HL-60 (cell line): ENCODE measurements around the gene RTL9.

Experiments used
- DNase-seq, 2 experiments: peaks; one replicate each; pipeline ENCODE4 v3.0.0-alpha.2; 2010 to 2020; ENCODE audit warnings: low read depth in 1 of 2, low spot score in 1 of 2
- H3K27ac ChIP-seq: fragments of 250-450 bp; sonication (Bioruptor Pico); replicated peaks from 2 replicates; pipeline ENCODE4 v1.5.1; 2020; ENCODE audit warnings: mild to moderate bottlenecking, moderate library complexity
- H3K27me3 ChIP-seq: fragments of 250-450 bp; sonication (Bioruptor Pico); 2 replicates; pipeline ENCODE4 v1.5.1; 2021; ENCODE audit warnings: mild to moderate bottlenecking, moderate library complexity; ENCODE audit not compliant: insufficient read depth, poor library complexity, severe bottlenecking
- H3K4me3 ChIP-seq: replicated peaks from 2 replicates; pipeline ENCODE4 v1.5.1; 2011; ENCODE audit warnings: mild to moderate bottlenecking, control low read depth, low read length; ENCODE audit not compliant: insufficient read depth
- CTCF ChIP-seq: IDR thresholded peaks from one replicate; pipeline ENCODE4 v1.5.1; 2011; ENCODE audit warnings: low read length, control low read depth, inconsistent platforms; ENCODE audit not compliant: insufficient read depth
- GABPA ChIP-seq: IDR thresholded peaks from 2 replicates; pipeline ENCODE4 v1.6.1; 2012; ENCODE audit warnings: low read depth
- POLR2AphosphoS5 ChIP-seq: IDR thresholded peaks from 2 replicates; pipeline ENCODE4 v1.6.1; 2012; ENCODE audit warnings: low read depth
- REST ChIP-seq: IDR thresholded peaks from 2 replicates; pipeline ENCODE4 v1.6.1; 2012; ENCODE audit warnings: low read depth; ENCODE audit not compliant: insufficient replicate concordance
- SPI1 ChIP-seq: IDR thresholded peaks from 2 replicates; pipeline ENCODE4 v1.6.1; 2012; ENCODE audit warnings: low read depth, mild to moderate bottlenecking, borderline replicate concordance

The RTL9 gene

GRCh38 chrX:110397339-110397738, 38.7 kb downstream of the RTL9 start:
- Histone ChIP-seq H3K27me3 (no peaks in the 10 kb centered on the region), H3K4me3 (no peak overlapping the region), H3K27ac (no peak overlapping the region)
- no peak for DNase-seq
- TF ChIP-seq REST (no peak), POLR2AphosphoS5 (no peak), SPI1 (no peak), GABPA (no peak), CTCF (no peak)

- no peak for TF ChIP-seq POLR2AphosphoS5
- TF ChIP-seq GABPA: no peak
- TF ChIP-seq SPI1: no peak
- TF ChIP-seq CTCF: no peak
- TF ChIP-seq REST: no peak
- no peak for DNase-seq
- no peaks in the 10 kb centered on the region for H3K27me3 ChIP-seq
- no peak overlapping the region for H3K27ac ChIP-seq
- H3K4me3 ChIP-seq: no peak overlapping the region
Observed at GRCh38 chrX:110397904-110398303, 39.3 kb downstream of the RTL9 start.

GRCh38 chrX:110399497-110399896, 40.8 kb downstream of the RTL9 start:
- H3K27me3 ChIP-seq: no peaks in the 10 kb centered on the region

More at GRCh38 chrX:110399497-110399896, 40.8 kb downstream of the RTL9 start:
- H3K27ac ChIP-seq: no peak overlapping the region
- no peak overlapping the region for H3K4me3 ChIP-seq
- TF ChIP-seq GABPA (no peak), SPI1 (no peak), CTCF (no peak), REST (no peak), POLR2AphosphoS5 (no peak)
- no peak for DNase-seq
